Glutamatergic neuron (in vitro differentiated cells): Measurements from ENCODE around the gene HEMGN. TPM values are rescaled to one million over a fixed set of nuclear protein-coding genes. Genes with fewer than 3 reads are reported as not detected.

ENCODE experiments used
- DNase-seq: peaks from one replicate; pipeline ENCODE4 v3.0.0; 2022
- H3K27ac Mint-ChIP-seq: one replicate; pipeline ENCODE4 v1.8.0; 2020; ENCODE audit warnings: mild to moderate bottlenecking, mixed read lengths, inconsistent platforms; ENCODE audit not compliant: unreplicated experiment
- H3K27me3 Mint-ChIP-seq: one replicate; pipeline ENCODE4 v1.8.0; 2020; ENCODE audit warnings: mild to moderate bottlenecking, moderate library complexity, mixed read lengths, inconsistent platforms; ENCODE audit not compliant: unreplicated experiment
- H3K36me3 Mint-ChIP-seq: one replicate; pipeline ENCODE4 v1.8.0; 2020; ENCODE audit warnings: mild to moderate bottlenecking, mixed read lengths, inconsistent platforms; ENCODE audit not compliant: unreplicated experiment
- H3K4me1 Mint-ChIP-seq: one replicate; pipeline ENCODE4 v1.8.0; 2020; ENCODE audit warnings: mild to moderate bottlenecking, low read depth, mixed read lengths, inconsistent platforms; ENCODE audit not compliant: unreplicated experiment
- H3K4me3 Mint-ChIP-seq: one replicate; pipeline ENCODE4 v1.8.0; 2020; ENCODE audit warnings: mild to moderate bottlenecking, mixed read lengths, inconsistent platforms; ENCODE audit not compliant: unreplicated experiment
- H3K9me3 Mint-ChIP-seq: one replicate; pipeline ENCODE4 v1.8.0; 2020; ENCODE audit warnings: mild to moderate bottlenecking, moderate library complexity, mixed read lengths, inconsistent platforms; ENCODE audit not compliant: unreplicated experiment
- total RNA-seq: library from RNA; stranded (reverse); fragmentation: NEBNext Ultra II Directional; extraction: Animal tissue kit (Norgen Biotek cat#: 25700); gene quantifications from one replicate; pipeline ENCODE4 v1.2.1, GENCODE V29; 2021; ENCODE audit not compliant: unreplicated experiment
- TF ChIP-seq, protein P1 (sequence below): fragments of 200-600 bp; sonication (generic); IDR thresholded peaks from one replicate; pipeline ENCODE4 v1.5.0; 2021; ENCODE audit not compliant: partially characterized antibody, unreplicated experiment

HEMGN gene
- total RNA-seq, 1 donor from 2014 or later, result not detected

GRCh38 chr9:97895695-97896332 is 42.2 kb downstream of the HEMGN start:
- TF ChIP-seq, protein P1, sequence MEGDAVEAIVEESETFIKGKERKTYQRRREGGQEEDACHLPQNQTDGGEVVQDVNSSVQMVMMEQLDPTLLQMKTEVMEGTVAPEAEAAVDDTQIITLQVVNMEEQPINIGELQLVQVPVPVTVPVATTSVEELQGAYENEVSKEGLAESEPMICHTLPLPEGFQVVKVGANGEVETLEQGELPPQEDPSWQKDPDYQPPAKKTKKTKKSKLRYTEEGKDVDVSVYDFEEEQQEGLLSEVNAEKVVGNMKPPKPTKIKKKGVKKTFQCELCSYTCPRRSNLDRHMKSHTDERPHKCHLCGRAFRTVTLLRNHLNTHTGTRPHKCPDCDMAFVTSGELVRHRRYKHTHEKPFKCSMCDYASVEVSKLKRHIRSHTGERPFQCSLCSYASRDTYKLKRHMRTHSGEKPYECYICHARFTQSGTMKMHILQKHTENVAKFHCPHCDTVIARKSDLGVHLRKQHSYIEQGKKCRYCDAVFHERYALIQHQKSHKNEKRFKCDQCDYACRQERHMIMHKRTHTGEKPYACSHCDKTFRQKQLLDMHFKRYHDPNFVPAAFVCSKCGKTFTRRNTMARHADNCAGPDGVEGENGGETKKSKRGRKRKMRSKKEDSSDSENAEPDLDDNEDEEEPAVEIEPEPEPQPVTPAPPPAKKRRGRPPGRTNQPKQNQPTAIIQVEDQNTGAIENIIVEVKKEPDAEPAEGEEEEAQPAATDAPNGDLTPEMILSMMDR, result no peak
- no peaks in the 10 kb centered on the region for H3K4me1 Mint-ChIP-seq

GRCh38 chr9:97895211-97895610 is 42.8 kb downstream of the HEMGN start:
- H3K9me3 Mint-ChIP-seq, result peaks cover 6% of the 10 kb centered on the region
- no peak for DNase-seq
- peaks cover 15% of the 10 kb centered on the region for H3K36me3 Mint-ChIP-seq
- H3K27ac Mint-ChIP-seq, result no peak overlapping the region
- TF ChIP-seq, protein P1, result no peak
- no peaks in the 10 kb centered on the region for H3K4me1 Mint-ChIP-seq
- no peaks in the 10 kb centered on the region for H3K27me3 Mint-ChIP-seq
- no peak overlapping the region for H3K4me3 Mint-ChIP-seq

More at GRCh38 chr9:97895695-97896332, 42.2 kb downstream of the HEMGN start:
- no peaks in the 10 kb centered on the region for H3K27me3 Mint-ChIP-seq
- no peak for DNase-seq
- peaks cover 6% of the 10 kb centered on the region for H3K9me3 Mint-ChIP-seq
- H3K36me3 Mint-ChIP-seq, result peaks cover 15% of the 10 kb centered on the region
- H3K27ac Mint-ChIP-seq, result no peak overlapping the region
- no peak overlapping the region for H3K4me3 Mint-ChIP-seq

DNA sequence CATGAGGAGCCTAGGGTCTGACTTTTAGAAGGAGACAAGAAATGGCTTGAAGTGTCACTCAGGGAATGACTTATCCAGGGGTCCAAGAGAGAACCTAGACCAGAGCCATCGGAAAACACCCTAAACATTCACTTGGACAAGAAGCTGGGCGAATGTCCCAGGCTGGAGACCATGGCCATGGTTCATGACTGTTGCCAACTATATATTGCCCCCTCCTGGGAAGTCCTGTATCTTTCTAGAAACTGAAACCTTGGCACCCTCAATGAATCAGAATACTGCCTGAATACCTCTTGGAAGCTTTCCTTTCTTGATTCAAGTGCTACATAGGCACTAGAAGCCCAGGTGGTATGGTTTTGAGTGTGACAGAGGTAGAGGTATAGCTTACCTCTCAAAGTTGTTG is 45.6 kb downstream of the HEMGN start:
- Mint-ChIP-seq H3K4me1 (no peaks in the 10 kb centered on the region), H3K27ac (no peak overlapping the region), H3K4me3 (no peak overlapping the region), H3K36me3 (peaks cover 15% of the 10 kb centered on the region), H3K27me3 (peaks cover 3% of the 10 kb centered on the region), H3K9me3 (peaks cover 6% of the 10 kb centered on the region)
- DNase-seq, result no peak
- TF ChIP-seq, protein P1, result no peak

GRCh38 chr9:97891736-97892135 is 46.2 kb downstream of the HEMGN start:
- Mint-ChIP-seq H3K9me3 (peaks cover 6% of the 10 kb centered on the region), H3K4me1 (no peaks in the 10 kb centered on the region), H3K36me3 (peaks cover 15% of the 10 kb centered on the region), H3K4me3 (no peak overlapping the region), H3K27me3 (peaks cover 3% of the 10 kb centered on the region), H3K27ac (no peak overlapping the region)
- DNase-seq, result no peak
- TF ChIP-seq, protein P1, result no peak
